Measurements from ENCODE around the gene CAPN15. TPM values are rescaled to one million over a fixed set of nuclear protein-coding genes. Genes with fewer than 3 reads are reported as not detected.

The CAPN15 gene
- total RNA-seq, 1 donor from 2014 or later, result 122 TPM

DNA sequence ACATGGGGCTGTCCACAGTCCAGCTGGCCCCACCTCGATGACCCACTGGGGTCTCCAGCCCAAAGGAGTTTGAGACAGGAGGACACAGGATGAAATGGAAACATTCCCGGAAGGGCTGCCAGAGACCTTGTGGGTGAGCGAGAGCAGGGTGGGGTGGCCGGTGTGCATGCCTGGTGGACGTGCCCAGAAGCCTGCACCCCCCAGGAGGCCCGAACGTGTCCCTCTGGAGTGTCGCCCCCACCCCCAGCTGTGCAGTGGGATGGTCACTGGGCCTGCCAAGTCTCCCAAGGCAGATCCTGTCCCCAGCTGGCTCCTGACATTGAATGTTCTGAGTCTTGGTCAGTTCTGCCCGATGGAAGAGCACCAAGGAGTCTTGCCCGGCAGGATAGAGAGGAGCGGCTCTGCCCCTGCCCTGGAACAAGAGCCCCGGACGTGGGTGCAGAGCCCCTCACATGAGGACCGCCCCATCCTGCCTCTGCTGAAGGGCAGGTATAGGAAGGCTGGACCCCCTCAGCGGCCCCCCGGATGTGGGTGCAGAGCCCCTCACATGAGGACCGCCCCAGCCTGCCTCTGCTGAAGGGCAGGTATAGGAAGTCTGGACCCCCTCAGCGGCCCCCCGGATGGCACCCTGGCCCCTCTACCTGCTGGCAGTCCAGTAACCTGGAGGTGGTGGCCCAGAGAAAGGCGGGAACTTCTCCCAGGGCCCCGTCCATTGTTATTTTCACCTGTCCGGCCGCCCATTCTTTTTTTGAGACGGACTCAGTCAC, 3.1 kb upstream of the CAPN15 start:
- Mint-ChIP-seq H3K9me3 (no peaks in the 10 kb centered on the region), H3K27me3 (ENCODE audit: insufficient read depth) (no peaks in the 10 kb centered on the region), H3K36me3 (ENCODE audit: low read depth) (peaks cover 8% of the 10 kb centered on the region), H3K4me3 (no peak overlapping the region), H3K4me1 (ENCODE audit: low read depth) (peaks cover 9% of the 10 kb centered on the region), H3K27ac (peak overlapping the region; percentile 34)
- intact Hi-C loops (cut with micrococcal nuclease), result loop anchor here (1.0 to 5.0 kb wide), 3 partner anchors 99 to 283 kb away; partner anchors contain the start of genes PGAP6 and RAB11FIP3
- no peak for DNase-seq (ENCODE audit: low spot score)

DNA sequence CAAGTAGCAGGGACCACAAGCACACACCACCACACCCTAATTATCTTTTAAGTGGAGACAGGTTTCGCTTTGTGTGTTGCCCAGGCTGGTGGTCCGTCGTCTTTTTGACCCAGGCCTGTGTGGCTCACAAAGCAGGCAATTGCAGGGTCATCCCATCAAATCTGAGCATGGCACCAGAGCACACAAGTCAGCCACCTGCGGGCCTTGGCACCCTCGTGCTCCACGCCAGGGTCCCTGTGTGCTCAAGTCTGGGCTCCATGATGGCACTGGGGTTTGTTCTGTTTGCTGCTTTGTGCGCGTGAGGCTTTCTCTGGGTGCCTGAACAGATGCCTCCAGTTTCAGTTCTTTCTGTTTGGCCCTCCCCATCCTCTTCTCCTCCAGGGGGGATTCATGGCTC, 2.4 kb upstream of the CAPN15 start:
- Mint-ChIP-seq H3K4me1 (ENCODE audit: low read depth) (peaks cover 9% of the 10 kb centered on the region), H3K27ac (peak overlapping the region; percentile 99), H3K27me3 (ENCODE audit: insufficient read depth) (no peaks in the 10 kb centered on the region), H3K4me3 (peak overlapping the region; percentile 89), H3K9me3 (no peaks in the 10 kb centered on the region), H3K36me3 (ENCODE audit: low read depth) (peaks cover 8% of the 10 kb centered on the region)
- no peak for DNase-seq (ENCODE audit: low spot score)
- intact Hi-C loops (cut with micrococcal nuclease), result loop anchor here (1.0 to 5.0 kb wide), 3 partner anchors 100 to 282 kb away; partner anchors contain the start of genes PGAP6 and RAB11FIP3

DNA sequence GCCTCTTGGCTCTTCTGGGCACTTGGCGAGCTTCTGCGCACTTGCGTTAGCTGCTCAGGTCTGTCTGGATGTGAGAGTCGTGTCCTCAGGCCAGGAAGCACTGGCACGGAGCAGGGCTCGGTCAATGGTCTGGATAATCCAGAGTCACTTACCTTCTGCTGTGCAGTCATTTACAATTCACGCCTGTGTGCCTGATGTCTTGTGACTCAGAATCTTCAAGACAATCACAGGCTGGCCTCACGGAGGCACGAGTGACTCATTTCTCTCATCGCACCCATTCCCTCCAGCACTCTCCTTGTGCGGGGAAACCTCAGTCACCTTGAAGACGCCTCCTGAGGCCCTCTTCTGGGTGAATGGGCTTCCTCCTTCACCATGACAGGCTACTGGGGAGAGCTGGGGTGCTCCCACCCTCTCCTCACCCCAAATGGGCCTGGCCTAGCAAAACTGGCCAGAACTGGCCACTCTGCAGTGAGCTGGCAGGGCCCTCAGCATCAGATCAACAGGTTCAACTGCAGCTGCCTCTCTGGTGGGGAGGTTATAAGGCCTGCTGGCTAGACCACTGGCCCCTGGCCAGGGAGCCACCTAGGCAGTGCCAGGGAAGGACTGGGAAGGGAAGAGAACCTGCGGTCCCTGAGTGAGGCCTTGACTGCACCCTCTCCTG, 1.9 kb upstream of the CAPN15 start:
- intact Hi-C loops (cut with micrococcal nuclease), result loop anchor here (1.0 to 5.0 kb wide), 6 partner anchors 100 to 783 kb away; partner anchors contain the start of genes DECR2, FAM234A, PGAP6 and RAB11FIP3
- Mint-ChIP-seq H3K36me3 (ENCODE audit: low read depth) (peaks cover 10% of the 10 kb centered on the region), H3K4me3 (peak overlapping the region; percentile 89), H3K27ac (peak overlapping the region; percentile 99), H3K4me1 (ENCODE audit: low read depth) (peaks cover 9% of the 10 kb centered on the region), H3K9me3 (no peaks in the 10 kb centered on the region), H3K27me3 (ENCODE audit: insufficient read depth) (no peaks in the 10 kb centered on the region)
- DNase-seq (ENCODE audit: low spot score), result peak; percentile 64

GRCh38 chr16:526181-527014, 1.1 kb upstream of the CAPN15 start:
- Mint-ChIP-seq H3K27me3 (ENCODE audit: insufficient read depth) (no peaks in the 10 kb centered on the region), H3K9me3 (no peaks in the 10 kb centered on the region), H3K36me3 (ENCODE audit: low read depth) (peaks cover 10% of the 10 kb centered on the region), H3K4me1 (ENCODE audit: low read depth) (peaks cover 9% of the 10 kb centered on the region), H3K4me3 (peak overlapping the region; percentile 89), H3K27ac (peak overlapping the region; percentile 99)
- intact Hi-C loops (cut with micrococcal nuclease), result loop anchor here (1.0 to 5.0 kb wide), 9 partner anchors 44 to 782 kb away; partner anchors contain the start of genes DECR2, FAM234A, METTL26 and PGAP6
- no peak for DNase-seq (ENCODE audit: low spot score)

GRCh38 chr16:528111-529011, 849 bp downstream of the CAPN15 start:
- intact Hi-C loops (cut with micrococcal nuclease), result loop anchor here (5.0 kb wide), 2 partner anchors 146 to 279 kb away; partner anchors contain the start of gene PGAP6
- H3K4me1 Mint-ChIP-seq (ENCODE audit: low read depth), result peaks cover 9% of the 10 kb centered on the region
- peak overlapping the region; percentile 95 for H3K4me3 Mint-ChIP-seq
- H3K27me3 Mint-ChIP-seq (ENCODE audit: insufficient read depth), result no peaks in the 10 kb centered on the region
- peak overlapping the region; percentile 94 for H3K27ac Mint-ChIP-seq
- peaks cover 8% of the 10 kb centered on the region for H3K36me3 Mint-ChIP-seq (ENCODE audit: low read depth)
- DNase-seq (ENCODE audit: low spot score), result peak; percentile 22
- H3K9me3 Mint-ChIP-seq, result no peaks in the 10 kb centered on the region

DNA sequence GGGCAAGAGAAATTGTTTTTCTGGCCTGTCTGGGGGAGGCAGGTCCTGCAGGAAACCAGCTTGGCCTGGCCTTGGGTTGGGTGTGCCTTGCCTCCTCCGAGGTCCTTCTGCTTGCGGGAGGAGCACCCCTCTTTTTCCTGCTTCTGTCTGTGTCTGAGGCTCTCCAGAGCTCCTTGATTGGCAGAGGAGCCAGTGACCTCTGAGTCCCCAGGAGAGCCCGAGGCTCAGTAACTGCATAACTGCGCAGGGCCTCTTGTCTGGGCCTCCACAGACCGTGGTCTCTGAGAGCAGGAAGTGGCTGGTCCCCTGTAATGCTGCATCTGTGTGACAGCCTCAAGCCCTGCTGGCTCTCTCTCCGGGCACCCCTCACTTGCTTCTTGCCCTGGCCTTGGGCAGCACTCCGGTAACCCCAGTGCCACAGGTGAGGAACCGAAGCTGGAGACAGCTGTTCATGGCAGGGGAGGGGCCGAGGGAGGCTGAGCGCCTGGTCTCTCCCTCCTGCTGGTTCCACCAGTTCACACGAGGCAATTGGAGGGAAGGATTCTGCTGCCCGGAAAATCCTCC, 1.6 kb downstream of the CAPN15 start:
- Mint-ChIP-seq H3K4me1 (ENCODE audit: low read depth) (peaks cover 9% of the 10 kb centered on the region), H3K9me3 (no peaks in the 10 kb centered on the region), H3K36me3 (ENCODE audit: low read depth) (peaks cover 8% of the 10 kb centered on the region), H3K27me3 (ENCODE audit: insufficient read depth) (no peaks in the 10 kb centered on the region), H3K4me3 (peak overlapping the region; percentile 95), H3K27ac (peak overlapping the region; percentile 94)
- peak; percentile 12 for DNase-seq (ENCODE audit: low spot score)
- intact Hi-C loops (cut with micrococcal nuclease), result loop anchor here (5.0 kb wide), 2 partner anchors 147 to 278 kb away; partner anchors contain the start of gene PGAP6

DNA sequence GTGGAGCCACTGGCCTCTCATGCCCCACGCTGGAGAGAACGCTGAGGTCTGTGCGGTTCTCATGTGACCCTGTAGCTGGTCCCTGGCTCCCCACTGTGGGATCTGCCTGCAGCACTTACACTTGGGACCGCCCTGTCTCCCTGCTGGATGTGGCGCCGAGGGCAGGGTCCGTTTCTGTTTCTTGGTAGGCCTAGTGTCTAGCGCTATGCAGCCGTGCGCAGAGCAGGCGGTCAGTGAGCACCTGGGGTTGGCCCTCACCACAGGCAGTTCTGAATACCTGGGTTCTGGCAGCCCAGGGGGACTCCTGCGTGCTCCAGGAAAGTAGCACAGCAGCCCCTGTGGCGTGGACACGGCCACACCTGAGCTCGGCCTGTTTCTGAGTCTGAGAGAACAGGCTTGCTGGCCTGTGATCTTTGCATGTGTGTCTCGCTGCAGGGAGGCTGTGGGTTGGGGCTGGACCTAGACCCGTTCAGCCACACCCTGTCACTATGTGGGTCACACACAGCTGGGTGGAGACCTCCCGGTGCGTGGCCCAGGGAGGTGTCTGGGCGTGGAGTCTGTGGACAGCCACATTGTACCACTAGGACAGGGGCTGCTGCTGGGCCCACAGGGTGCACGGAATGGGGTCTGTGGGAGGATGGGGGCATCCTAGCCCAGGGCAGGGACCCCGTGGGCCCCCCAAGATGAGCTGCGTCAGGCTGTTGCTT, 2.8 kb downstream of the CAPN15 start:
- Mint-ChIP-seq H3K9me3 (no peaks in the 10 kb centered on the region), H3K36me3 (ENCODE audit: low read depth) (peaks cover 8% of the 10 kb centered on the region), H3K27me3 (ENCODE audit: insufficient read depth) (no peaks in the 10 kb centered on the region), H3K27ac (no peak overlapping the region), H3K4me3 (peak overlapping the region; percentile 95), H3K4me1 (ENCODE audit: low read depth) (peaks cover 7% of the 10 kb centered on the region)
- intact Hi-C loops (cut with micrococcal nuclease), result no loop called here
- DNase-seq (ENCODE audit: low spot score), result no peak

GRCh38 chr16:531494-532125, 4.1 kb downstream of the CAPN15 start:
- Mint-ChIP-seq H3K9me3 (no peaks in the 10 kb centered on the region), H3K4me3 (no peak overlapping the region), H3K27ac (no peak overlapping the region), H3K36me3 (ENCODE audit: low read depth) (peaks cover 2% of the 10 kb centered on the region), H3K27me3 (ENCODE audit: insufficient read depth) (no peaks in the 10 kb centered on the region), H3K4me1 (ENCODE audit: low read depth) (no peaks in the 10 kb centered on the region)
- intact Hi-C loops (cut with micrococcal nuclease), result no loop called here
- no peak for DNase-seq (ENCODE audit: low spot score)

DNA sequence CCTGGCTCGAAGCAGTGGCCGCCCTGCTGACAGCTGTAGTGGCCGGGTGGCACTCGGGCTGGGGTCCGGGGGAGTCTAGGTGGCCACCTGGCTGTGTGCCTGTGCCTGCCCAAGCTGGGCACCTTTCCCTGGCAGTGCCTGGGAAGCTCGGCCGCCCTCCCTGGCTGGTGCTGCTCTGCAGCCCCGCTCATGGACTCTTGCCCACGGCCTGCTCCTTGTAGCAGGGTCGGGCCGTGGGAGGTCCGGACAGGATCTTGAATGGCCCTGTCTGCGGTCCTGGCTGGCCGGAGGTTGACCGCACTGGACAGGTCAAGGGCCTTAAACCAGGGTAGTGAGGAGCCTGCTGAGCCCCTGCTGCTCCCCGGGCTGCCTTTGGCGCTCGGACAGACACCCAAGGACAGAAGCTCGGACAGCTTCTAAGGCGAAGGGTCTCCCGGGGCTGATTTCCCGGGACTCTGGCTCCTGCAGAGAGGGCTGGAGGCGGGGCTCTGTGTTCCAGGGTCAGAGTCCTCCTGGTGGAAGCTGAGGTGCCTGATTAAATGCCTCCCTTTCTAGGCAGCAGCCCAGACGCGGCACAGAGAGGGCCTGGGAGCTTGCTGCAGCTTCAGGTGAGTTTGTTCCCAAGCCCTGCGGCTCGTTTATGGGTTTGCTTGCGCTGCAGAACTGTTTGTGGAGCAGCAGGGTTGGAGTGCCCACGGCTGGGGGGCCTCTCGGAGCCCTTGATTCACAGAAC, 6.0 kb downstream of the CAPN15 start:
- H3K9me3 Mint-ChIP-seq, result no peaks in the 10 kb centered on the region
- peaks cover 2% of the 10 kb centered on the region for H3K36me3 Mint-ChIP-seq (ENCODE audit: low read depth)
- no peaks in the 10 kb centered on the region for H3K27me3 Mint-ChIP-seq (ENCODE audit: insufficient read depth)
- intact Hi-C loops (cut with micrococcal nuclease), result no loop called here
- H3K4me1 Mint-ChIP-seq (ENCODE audit: low read depth), result no peaks in the 10 kb centered on the region
- no peak overlapping the region for H3K27ac Mint-ChIP-seq
- H3K4me3 Mint-ChIP-seq, result no peak overlapping the region
- DNase-seq (ENCODE audit: low spot score), result no peak

DNA sequence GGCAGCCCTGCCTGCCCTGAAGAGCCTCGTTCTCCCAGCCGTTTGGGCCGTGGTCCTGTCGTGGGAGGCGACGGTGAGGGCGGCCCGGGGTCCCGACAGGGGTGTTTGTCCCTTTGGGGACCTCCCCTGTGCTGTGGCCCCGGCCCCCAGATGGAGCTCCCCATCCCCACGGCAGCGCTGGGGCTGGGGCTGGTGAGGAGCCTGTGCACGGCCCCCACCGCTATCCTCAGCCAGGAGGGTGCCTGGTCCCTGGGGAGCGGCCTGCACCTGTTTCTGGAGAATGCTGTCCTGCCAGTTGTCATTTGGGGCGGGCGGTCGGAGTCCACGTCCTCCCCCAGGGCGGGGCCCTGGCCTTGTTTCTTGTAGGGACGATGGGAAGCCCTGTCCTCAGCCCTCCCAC, 6.6 kb downstream of the CAPN15 start:
- DNase-seq (ENCODE audit: low spot score), result no peak
- no peak overlapping the region for H3K27ac Mint-ChIP-seq
- H3K9me3 Mint-ChIP-seq, result no peaks in the 10 kb centered on the region
- H3K36me3 Mint-ChIP-seq (ENCODE audit: low read depth), result peaks cover 6% of the 10 kb centered on the region
- intact Hi-C loops (cut with micrococcal nuclease), result no loop called here
- no peaks in the 10 kb centered on the region for H3K4me1 Mint-ChIP-seq (ENCODE audit: low read depth)
- no peak overlapping the region for H3K4me3 Mint-ChIP-seq
- H3K27me3 Mint-ChIP-seq (ENCODE audit: insufficient read depth), result no peaks in the 10 kb centered on the region
